Activated naive CD4-positive, alpha-beta T cell treated with anti-CD3 and anti-CD28 coated beads for 36 hours (primary cell): ENCODE measurements around the gene ARX. TPM values are rescaled to one million over a fixed set of nuclear protein-coding genes. Genes with fewer than 3 reads are reported as not detected.

Experiments used
- CTCF ChIA-PET: fragments of 350-600 bp; sonication (Branson Sonifier 250); formaldehyde crosslinking; loops from one replicate; lab custom pipeline; 2021; ENCODE audit warnings: antibody characterized with exemption; lab: Charles Lee
- DNase-seq: peaks from one replicate; pipeline ENCODE4 v3.0.0-alpha.2; 2020
- H3K27ac Mint-ChIP-seq: one replicate; pipeline ENCODE4 v1.8.0; 2021; ENCODE audit warnings: mild to moderate bottlenecking, mixed read lengths
- H3K27me3 Mint-ChIP-seq: one replicate; pipeline ENCODE4 v1.8.0; 2021; ENCODE audit warnings: low read depth, mixed read lengths
- H3K36me3 Mint-ChIP-seq: one replicate; pipeline ENCODE4 v1.8.0; 2021; ENCODE audit warnings: low read depth, mixed read lengths
- H3K4me1 Mint-ChIP-seq: one replicate; pipeline ENCODE4 v1.8.0; 2021; ENCODE audit warnings: low read depth, mixed read lengths
- H3K4me3 Mint-ChIP-seq: one replicate; pipeline ENCODE4 v1.8.0; 2021; ENCODE audit warnings: mild to moderate bottlenecking, moderate library complexity, mixed read lengths
- H3K9me3 Mint-ChIP-seq: one replicate; pipeline ENCODE4 v1.8.0; 2021; ENCODE audit warnings: mixed read lengths
- intact Hi-C: fragments of 100-400 bp; cut with micrococcal nuclease; formaldehyde crosslinking; loops from one replicate; pipeline ENCODE4 v1.15.1; 2023
- total RNA-seq, 2 experiments: library from RNA; stranded (reverse); gene quantifications; one replicate each; pipeline ENCODE4 v1.2.3, GENCODE V29; 2021

Gene ARX
- total RNA-seq, 2 experiments from 2014 or later: not detected

- H3K36me3 Mint-ChIP-seq: peaks cover 7% of the 10 kb centered on the region
- no peaks in the 10 kb centered on the region for H3K27me3 Mint-ChIP-seq
- no peak for DNase-seq
- CTCF ChIA-PET: interaction anchor here (0.6 kb wide), 1 partner anchor 37 kb away, joined by 3 read pairs; no protein-coding TSS in a partner anchor
- peaks cover 2% of the 10 kb centered on the region for H3K4me1 Mint-ChIP-seq
- intact Hi-C loops: no loop called here
- no peaks in the 10 kb centered on the region for H3K9me3 Mint-ChIP-seq
- no peak overlapping the region for H3K4me3 Mint-ChIP-seq
- no peak overlapping the region for H3K27ac Mint-ChIP-seq
Measured at GRCh38 chrX:24985120-24985519, 30.6 kb downstream of the ARX start.

GRCh38 chrX:24983931-24984330 is 31.8 kb downstream of the ARX start:
- CTCF ChIA-PET: no interaction called here
- H3K9me3 Mint-ChIP-seq: no peaks in the 10 kb centered on the region
- DNase-seq: no peak
- H3K27ac Mint-ChIP-seq: no peak overlapping the region
- no peaks in the 10 kb centered on the region for H3K27me3 Mint-ChIP-seq
- intact Hi-C loops: no loop called here
- H3K36me3 Mint-ChIP-seq: peaks cover 7% of the 10 kb centered on the region
- H3K4me1 Mint-ChIP-seq: peaks cover 2% of the 10 kb centered on the region
- no peak overlapping the region for H3K4me3 Mint-ChIP-seq

GRCh38 chrX:24982306-24982965 is 33.3 kb downstream of the ARX start:
- H3K4me3 Mint-ChIP-seq: no peak overlapping the region
- H3K9me3 Mint-ChIP-seq: no peaks in the 10 kb centered on the region
- no peak overlapping the region for H3K27ac Mint-ChIP-seq

DNA sequence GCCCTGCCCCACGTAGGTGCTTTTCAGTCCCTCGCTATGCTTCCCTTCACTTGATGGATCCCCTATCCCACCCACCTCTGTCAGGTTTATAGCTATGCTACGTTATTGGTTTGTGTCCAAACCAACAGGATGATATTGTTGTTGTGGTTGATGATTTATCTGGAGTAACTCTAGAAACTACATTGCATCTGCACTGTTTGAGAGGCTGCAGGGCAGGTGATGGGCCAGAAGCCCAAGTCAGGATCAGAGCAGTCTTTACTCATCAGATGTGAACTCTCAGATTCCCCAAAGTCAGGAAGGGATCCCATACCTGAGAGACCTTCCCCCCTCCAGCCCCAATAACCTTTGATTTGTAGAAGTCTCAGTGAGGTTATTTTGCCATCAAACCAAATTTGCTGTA is 34.7 kb downstream of the ARX start:
- H3K27me3 Mint-ChIP-seq: no peaks in the 10 kb centered on the region
- CTCF ChIA-PET: no interaction called here
- peaks cover 2% of the 10 kb centered on the region for H3K4me1 Mint-ChIP-seq
- intact Hi-C loops: no loop called here
- no peak overlapping the region for H3K27ac Mint-ChIP-seq
- DNase-seq: no peak
- H3K36me3 Mint-ChIP-seq: peaks cover 1% of the 10 kb centered on the region
- H3K9me3 Mint-ChIP-seq: no peaks in the 10 kb centered on the region
- H3K4me3 Mint-ChIP-seq: no peak overlapping the region

More at GRCh38 chrX:24982306-24982965, 33.3 kb downstream of the ARX start:
- Mint-ChIP-seq H3K4me1 (peaks cover 2% of the 10 kb centered on the region), H3K36me3 (peaks cover 6% of the 10 kb centered on the region), H3K27me3 (no peaks in the 10 kb centered on the region)
- intact Hi-C loops: no loop called here
- DNase-seq: no peak
- CTCF ChIA-PET: no interaction called here

DNA sequence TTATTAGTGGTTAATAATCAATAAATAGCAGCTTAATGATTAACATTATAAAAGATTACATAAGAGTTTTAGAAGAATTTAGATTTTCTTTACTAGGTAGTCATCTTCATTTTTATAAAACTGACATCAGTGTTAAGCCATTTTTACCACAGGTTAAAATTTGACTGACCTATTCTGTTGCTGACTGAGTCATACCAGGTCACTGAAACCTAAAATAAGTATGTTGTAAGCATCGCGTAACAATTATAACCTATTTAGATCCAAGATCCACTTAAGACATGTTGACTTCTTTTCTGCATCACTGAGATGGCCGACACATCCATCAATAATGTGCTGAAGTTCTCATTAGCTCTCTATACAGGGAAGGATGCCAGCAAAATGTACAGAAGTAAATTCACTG is 36.7 kb downstream of the ARX start:
- H3K9me3 Mint-ChIP-seq: no peaks in the 10 kb centered on the region
- CTCF ChIA-PET: no interaction called here
- no peak for DNase-seq
- H3K27me3 Mint-ChIP-seq: no peaks in the 10 kb centered on the region
- no peak overlapping the region for H3K27ac Mint-ChIP-seq
- H3K4me1 Mint-ChIP-seq: peaks cover 2% of the 10 kb centered on the region
- H3K4me3 Mint-ChIP-seq: no peak overlapping the region
- intact Hi-C loops: no loop called here
- H3K36me3 Mint-ChIP-seq: peaks cover 1% of the 10 kb centered on the region

GRCh38 chrX:24969812-24970211 is 46.0 kb downstream of the ARX start:
- CTCF ChIA-PET: interaction anchor here (0.6 kb wide), 1 partner anchor 596 kb away, joined by 6 read pairs; no protein-coding TSS in a partner anchor
- intact Hi-C loops: no loop called here
- H3K27ac Mint-ChIP-seq: no peak overlapping the region
- DNase-seq: no peak
- H3K27me3 Mint-ChIP-seq: no peaks in the 10 kb centered on the region
- peaks cover 11% of the 10 kb centered on the region for H3K36me3 Mint-ChIP-seq
- peaks cover 2% of the 10 kb centered on the region for H3K9me3 Mint-ChIP-seq
- H3K4me3 Mint-ChIP-seq: no peak overlapping the region
- H3K4me1 Mint-ChIP-seq: no peaks in the 10 kb centered on the region

DNA sequence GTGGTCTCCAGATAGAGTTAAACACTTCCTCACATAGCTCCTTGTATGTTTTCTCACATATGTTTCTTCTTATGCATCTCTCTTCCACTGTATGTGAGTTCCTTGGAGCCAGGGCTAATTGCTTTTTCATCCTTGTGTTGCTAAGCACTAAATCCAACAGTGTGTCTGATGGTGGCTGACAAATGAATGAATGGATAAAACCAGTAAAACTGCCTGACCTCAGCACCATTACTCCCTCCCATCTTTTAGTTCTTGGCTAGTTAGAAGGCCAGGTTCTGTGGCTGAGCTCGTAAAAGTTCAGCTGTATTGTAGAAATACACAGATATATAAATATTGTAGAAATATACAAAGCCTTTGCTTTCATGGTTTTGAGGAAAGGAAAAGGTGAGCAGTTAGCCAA is 50.4 kb downstream of the ARX start:
- Mint-ChIP-seq H3K9me3 (peaks cover 2% of the 10 kb centered on the region), H3K4me3 (no peak overlapping the region), H3K27me3 (no peaks in the 10 kb centered on the region), H3K36me3 (peaks cover 9% of the 10 kb centered on the region), H3K4me1 (no peaks in the 10 kb centered on the region), H3K27ac (no peak overlapping the region)
- CTCF ChIA-PET: no interaction called here
- DNase-seq: no peak
- intact Hi-C loops: no loop called here

DNA sequence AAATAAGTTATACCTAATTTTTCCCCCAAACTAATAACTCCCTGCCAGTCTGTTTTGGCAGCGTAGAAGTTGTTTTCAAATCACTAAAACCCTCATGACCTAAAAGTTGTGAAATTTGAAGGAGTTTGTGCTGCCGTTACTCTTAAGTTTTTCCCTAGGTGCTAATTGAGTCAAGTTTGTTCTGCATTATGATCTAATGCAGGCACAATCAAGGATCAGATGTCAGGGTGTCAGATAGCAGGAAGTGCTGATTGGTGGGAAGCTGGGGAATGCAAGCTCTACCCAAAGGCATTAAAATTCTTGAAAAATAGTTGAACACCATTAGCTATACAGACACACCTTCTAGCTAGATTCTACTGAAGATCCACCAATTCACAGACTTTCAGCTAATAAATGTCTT is 51.9 kb downstream of the ARX start:
- no peaks in the 10 kb centered on the region for H3K4me1 Mint-ChIP-seq
- H3K27ac Mint-ChIP-seq: no peak overlapping the region
- H3K9me3 Mint-ChIP-seq: peaks cover 2% of the 10 kb centered on the region
- no peaks in the 10 kb centered on the region for H3K27me3 Mint-ChIP-seq
- intact Hi-C loops: no loop called here
- no peak overlapping the region for H3K4me3 Mint-ChIP-seq
- CTCF ChIA-PET: no interaction called here
- no peak for DNase-seq
- H3K36me3 Mint-ChIP-seq: peaks cover 8% of the 10 kb centered on the region

GRCh38 chrX:24961809-24962208 is 54.0 kb downstream of the ARX start:
- CTCF ChIA-PET: no interaction called here
- Mint-ChIP-seq H3K27ac (no peak overlapping the region), H3K36me3 (peaks cover 7% of the 10 kb centered on the region), H3K4me3 (no peak overlapping the region), H3K9me3 (no peaks in the 10 kb centered on the region), H3K4me1 (no peaks in the 10 kb centered on the region), H3K27me3 (no peaks in the 10 kb centered on the region)
- DNase-seq: no peak
- intact Hi-C loops: no loop called here

- CTCF ChIA-PET: interaction anchor here (0.7 kb wide), 1 partner anchor 187 kb away, joined by 3 read pairs; no protein-coding TSS in a partner anchor
- H3K27me3 Mint-ChIP-seq: no peaks in the 10 kb centered on the region
- H3K36me3 Mint-ChIP-seq: peaks cover 6% of the 10 kb centered on the region
- H3K27ac Mint-ChIP-seq: no peak overlapping the region
- H3K9me3 Mint-ChIP-seq: no peaks in the 10 kb centered on the region
- intact Hi-C loops: no loop called here
- H3K4me1 Mint-ChIP-seq: no peaks in the 10 kb centered on the region
- H3K4me3 Mint-ChIP-seq: no peak overlapping the region
- DNase-seq: no peak
Measured at GRCh38 chrX:24956828-24957227, 58.9 kb downstream of the ARX start.

GRCh38 chrX:24955372-24955930 is 60.3 kb downstream of the ARX start:
- H3K36me3 Mint-ChIP-seq: peaks cover 6% of the 10 kb centered on the region
- DNase-seq: no peak
- CTCF ChIA-PET: no interaction called here
- no peaks in the 10 kb centered on the region for H3K9me3 Mint-ChIP-seq
- H3K27me3 Mint-ChIP-seq: no peaks in the 10 kb centered on the region
- no peaks in the 10 kb centered on the region for H3K4me1 Mint-ChIP-seq
- H3K27ac Mint-ChIP-seq: no peak overlapping the region
- no peak overlapping the region for H3K4me3 Mint-ChIP-seq
- intact Hi-C loops: no loop called here

- no peaks in the 10 kb centered on the region for H3K27me3 Mint-ChIP-seq
- peaks cover 6% of the 10 kb centered on the region for H3K36me3 Mint-ChIP-seq
- no peaks in the 10 kb centered on the region for H3K9me3 Mint-ChIP-seq
- H3K4me3 Mint-ChIP-seq: no peak overlapping the region
- no peak for DNase-seq
- no peak overlapping the region for H3K27ac Mint-ChIP-seq
- H3K4me1 Mint-ChIP-seq: no peaks in the 10 kb centered on the region
- CTCF ChIA-PET: interaction anchor here (0.7 kb wide), 1 partner anchor 584 kb away, joined by 5 read pairs; no protein-coding TSS in a partner anchor
- intact Hi-C loops: no loop called here
Measured at GRCh38 chrX:24954732-24955131, 61.0 kb downstream of the ARX start.
